HS-5 (cell line): Measurements from ENCODE around the gene KCNQ4.

ENCODE experiments used
- DNase-seq: peaks from one replicate; pipeline ENCODE4 v3.0.0-alpha.2; 2012; ENCODE audit warnings: low read depth

KCNQ4 gene

DNA sequence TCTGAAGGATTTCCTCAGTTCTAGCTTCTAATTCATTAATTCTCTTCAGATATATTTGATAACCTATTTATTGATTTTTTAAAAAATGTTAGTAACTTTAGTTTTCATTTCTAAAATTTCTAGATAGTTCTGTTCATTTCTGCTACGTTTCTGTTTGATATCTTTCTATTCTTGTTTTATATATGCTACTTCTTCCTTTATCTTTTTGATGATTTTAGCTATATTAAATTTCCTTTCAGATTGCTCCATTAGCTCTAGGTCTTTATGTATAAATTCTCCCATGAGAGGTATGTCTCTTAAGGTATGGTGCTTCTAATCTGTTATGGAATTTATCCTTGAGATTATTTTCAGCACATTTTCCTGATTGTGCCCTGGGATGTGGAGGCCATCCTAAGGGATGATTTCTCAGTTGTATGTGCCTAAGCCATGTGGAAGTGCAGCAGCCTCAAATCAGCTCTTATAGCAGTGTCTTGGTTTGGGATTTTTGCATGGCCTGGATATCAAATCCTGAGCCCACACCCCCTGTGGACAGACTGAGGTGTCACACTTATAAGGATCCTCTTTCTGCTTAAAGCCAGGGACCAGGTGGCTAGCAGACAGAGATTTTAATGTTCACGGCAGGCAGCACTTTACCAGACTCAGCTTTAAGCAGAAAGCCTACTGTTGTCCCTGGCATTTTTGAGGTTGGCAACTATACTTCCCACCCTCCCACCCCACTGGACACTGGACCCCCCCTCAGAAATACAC lies 6.2 kb upstream of the KCNQ4 start:
- no peak for DNase-seq

DNA sequence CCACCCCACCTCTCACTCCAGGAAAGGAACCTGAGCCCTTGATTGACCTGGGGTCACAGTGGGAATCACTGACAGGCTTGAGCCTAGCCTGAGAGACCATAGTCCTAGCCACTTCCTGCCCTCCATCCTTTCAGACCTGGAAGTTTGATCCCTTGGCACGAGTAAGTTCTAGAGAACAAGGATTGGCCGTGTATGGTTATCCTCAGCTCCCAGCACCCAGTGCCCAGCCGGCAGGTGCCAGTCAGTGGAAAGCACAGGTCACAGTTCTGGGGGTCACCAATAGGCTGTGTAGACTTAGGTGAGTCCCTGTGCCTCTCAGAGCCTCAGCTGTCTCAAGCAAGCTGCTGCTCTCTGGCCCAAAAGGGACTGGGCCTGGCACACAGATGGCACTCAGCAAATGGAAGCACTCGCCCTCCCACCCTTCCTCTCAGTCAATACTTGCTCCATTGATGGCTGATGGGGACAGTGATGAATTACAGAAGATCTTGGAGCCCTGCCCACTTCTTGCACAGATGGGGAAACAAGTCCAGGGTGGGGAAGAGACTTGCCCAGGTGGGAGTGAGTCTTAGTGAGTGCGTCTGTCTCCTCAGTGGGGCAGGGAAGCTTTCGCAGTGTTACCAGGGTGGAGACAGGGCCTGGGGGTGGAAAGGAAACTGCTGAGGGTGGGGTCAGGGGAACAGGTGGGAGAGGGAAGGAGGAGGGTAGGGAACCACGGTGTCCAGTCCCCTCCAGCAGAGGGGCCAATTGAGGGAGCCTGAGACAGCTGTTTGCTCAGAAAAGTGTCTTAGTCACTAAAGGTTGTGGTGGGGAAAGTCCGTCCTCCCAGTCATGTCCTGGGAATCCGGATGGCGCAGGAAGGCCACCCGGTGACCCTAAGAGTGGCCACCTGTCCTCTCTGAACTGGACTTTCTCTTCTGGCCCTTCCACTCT lies 2.6 kb upstream of the KCNQ4 start:
- no peak for DNase-seq

DNA sequence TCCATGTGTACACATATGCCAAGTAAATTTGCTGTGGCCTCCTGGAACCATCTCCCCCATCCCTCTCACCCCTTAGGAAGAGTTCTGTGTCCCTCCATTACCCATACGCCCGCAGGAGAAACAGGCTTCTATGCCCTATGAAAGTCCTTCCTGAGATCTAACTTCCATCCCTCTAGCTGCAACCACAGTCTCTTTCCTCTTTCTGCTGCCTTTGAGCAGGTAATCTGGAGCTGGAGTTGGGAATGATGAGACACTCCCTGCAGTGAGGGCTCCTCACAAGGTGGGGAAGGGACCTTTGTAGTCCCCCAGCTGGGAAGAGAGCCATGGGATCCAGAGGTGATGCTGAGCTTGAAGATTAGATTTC lies 2.0 kb upstream of the KCNQ4 start:
- no peak for DNase-seq

DNA sequence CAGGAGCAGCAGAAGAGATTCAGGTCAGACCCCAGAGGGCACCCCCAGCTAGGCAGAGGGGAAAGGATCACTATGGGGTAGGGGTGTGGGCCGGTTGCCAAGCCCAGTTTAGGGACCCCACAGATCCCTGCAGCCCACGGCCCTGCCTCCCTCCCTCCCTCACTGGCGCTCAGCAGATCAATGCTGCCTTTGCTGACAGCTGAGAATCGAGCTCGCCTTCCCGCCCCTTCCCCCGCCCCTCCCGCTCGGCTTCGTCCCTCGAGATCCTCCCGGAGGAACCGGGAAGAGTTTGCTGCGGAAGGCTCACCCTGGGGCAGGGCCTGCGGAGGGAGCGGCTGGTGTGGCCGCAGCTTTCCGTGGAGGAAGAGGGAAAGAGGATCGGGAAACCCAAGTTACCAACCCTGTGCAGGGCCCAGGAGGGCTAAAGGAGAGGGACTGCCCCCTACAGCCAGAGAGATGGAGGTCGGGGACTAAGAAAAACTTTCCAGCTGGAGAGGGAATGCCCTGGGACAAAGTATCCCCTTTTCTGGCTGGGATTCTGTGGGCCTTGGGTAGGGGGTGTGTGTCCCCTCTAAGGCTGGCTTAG lies 1.1 kb upstream of the KCNQ4 start:
- DNase-seq = no peak

DNA sequence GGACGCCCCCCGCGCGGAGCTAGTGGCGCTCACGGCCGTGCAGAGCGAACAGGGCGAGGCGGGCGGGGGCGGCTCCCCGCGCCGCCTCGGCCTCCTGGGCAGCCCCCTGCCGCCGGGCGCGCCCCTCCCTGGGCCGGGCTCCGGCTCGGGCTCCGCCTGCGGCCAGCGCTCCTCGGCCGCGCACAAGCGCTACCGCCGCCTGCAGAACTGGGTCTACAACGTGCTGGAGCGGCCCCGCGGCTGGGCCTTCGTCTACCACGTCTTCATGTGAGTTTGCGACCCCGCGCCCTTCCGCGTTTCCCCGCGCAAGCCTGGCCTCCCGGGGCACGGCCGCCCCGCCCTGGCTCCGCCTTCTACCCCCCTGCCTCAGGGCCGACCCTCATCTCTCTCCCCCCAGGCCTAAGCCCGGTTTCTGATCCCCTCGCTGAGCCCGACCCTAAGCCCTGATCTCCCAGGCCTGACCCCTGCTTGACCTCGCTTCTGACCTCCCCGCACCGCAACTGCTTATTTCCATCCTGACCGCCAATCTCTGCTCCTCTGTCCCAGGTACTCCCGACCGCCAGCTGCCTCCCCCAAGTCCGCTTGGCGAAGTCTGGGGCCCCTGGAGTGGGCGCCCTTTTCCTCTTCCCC lies 669 bp downstream of the KCNQ4 start:
- DNase-seq = no peak

DNA sequence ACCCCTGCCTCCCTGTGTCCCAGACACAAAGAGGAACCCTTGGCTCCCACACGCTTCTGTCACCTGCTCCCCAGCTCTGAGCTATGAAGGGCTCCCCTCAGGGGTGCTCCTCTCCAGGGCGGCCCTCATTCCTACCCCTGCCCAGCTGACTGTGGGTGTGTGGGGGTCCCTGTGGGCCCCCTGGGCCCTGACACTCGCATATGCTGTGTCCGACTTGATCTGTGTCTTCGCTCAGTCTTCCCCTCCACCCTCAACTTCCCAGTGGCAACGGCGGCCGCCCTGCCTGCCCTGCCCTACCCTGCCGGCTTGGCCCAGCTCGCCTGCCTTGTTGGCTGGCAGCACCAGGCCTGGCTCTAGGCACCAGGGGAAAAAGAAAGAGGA lies 1.2 kb downstream of the KCNQ4 start:
- no peak for DNase-seq

DNA sequence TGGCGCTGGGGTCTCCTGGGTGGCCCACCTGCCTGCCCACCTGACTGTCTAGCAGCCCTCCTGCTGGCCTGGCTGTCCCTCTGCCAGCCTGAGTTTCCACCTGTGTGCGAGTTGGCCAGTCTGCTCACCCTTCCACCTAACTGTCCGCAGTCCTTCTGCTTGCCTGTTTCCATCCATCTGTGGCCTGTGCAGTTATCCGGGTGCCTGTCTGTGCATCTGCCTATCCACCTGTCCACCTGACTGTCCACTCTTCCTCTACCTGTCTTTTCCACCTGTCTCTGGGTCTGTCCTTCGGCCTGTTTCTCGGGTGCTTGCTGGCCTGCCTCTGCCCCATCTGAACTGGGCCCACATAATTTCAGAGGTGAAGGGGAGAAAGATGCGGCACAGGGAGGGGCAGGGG lies 1.9 kb downstream of the KCNQ4 start:
- no peak for DNase-seq

DNA sequence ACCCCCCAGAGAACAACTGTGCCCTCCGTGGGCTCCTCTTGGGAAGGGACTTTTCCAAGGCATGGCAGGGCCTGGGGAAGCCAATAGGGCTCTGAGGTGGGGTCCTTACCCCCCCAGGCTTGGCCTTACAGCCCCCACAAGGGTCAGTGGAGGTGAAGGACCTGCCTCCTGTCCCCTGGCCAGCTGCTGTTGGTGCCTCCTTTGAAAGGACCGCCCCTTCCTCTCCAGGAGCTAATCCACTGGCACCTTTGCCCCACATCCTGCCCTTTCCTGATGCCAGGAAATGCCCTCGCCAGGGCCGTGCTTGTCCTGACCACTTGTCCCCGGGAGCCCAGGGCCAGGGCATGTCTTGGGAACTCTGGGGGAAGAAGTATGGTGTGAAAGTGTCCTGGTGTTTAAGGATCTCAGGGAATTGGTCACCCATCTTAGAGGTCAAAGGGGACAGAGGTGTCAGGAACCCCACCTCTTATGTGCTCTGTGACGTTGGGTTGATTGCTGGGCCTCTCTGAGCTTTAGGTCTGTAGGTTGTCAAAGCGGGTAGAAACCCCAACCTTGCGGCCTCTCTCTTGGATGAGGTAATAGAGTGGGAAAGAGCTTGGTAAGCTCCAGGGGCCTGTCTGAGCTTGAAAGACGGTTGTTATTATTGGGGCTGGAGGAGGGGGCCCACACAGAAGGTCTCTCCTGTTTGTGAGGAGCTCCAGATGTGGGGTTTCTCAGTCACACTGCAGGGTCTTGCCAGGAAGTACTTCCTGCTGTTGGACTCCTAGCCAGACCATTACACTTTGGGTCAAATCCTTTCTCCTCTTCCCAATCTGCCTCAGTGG lies 2.8 kb downstream of the KCNQ4 start:
- no peak for DNase-seq

DNA sequence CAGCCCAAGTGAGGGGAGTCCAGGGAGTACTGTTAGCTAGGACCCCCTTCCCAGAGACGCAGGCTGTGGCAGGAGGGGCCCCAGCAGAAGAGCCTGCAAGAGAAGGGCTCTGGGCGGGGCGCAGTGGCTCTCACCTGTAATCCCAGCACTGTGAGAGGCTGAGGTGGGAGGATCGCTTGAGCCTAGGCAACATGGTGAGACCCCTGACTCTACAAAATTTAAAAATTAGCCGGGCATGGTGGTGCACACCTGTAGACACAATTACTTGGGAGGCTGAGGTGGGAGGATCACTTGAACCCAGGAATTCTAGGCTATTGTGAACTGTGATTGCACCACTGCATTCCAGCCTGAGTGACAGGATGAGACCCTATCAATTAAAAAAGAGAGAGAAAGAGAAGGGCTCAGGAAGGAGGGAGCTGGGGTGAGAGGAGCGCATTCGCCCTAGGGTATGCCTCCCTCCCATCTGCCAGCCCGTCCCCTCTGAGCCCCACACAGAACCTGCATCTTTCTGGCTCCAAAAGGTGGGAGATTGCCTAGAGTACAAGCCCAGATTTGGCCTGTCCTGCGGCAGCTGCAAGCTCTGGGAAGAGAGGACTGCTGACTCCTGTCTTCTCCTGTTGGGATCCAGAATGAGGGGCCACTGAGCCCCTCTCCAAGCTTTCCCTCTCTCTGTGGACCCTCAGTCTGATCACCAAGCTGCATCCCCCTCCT lies 3.6 kb downstream of the KCNQ4 start:
- no peak for DNase-seq

DNA sequence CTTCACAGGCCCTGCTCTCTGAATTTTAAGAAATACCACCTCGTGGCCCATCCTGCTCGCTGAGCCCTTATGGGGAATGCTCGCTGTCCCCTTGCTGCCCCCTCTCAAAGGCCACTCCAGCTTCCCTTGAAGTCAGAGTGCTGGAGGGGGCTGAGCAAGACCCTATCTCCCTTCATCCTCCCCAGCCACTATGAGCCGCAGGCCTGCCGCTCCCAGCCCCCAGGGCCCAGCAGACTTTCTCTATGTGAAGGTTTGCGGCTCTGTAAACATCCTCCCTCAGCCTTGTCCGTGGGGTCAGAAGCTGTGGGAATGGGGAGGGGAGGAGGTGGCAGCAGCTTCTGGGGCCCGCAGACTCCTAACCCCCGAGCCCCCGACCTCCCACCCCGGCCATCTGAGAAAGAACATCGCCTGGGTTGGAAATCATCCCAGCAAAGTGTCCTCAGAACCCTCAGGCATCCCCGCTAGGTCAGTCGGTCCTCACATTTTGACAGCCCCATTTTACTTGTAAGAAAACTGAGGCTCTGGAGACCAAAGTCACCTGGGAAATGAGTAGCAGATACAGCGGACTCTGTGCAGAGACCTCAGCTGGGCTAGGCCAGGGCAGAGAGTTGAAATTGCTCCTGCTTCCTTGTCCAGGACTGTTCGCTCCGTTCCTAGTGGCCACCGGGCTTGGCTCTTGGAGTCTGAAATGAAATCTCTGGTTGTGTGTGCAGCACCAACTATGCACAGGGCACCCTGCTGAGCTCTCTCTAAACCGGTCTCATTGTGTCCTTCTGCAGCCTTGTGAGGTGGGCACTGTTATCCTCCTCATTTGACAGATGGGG lies 4.4 kb downstream of the KCNQ4 start:
- DNase-seq = no peak

DNA sequence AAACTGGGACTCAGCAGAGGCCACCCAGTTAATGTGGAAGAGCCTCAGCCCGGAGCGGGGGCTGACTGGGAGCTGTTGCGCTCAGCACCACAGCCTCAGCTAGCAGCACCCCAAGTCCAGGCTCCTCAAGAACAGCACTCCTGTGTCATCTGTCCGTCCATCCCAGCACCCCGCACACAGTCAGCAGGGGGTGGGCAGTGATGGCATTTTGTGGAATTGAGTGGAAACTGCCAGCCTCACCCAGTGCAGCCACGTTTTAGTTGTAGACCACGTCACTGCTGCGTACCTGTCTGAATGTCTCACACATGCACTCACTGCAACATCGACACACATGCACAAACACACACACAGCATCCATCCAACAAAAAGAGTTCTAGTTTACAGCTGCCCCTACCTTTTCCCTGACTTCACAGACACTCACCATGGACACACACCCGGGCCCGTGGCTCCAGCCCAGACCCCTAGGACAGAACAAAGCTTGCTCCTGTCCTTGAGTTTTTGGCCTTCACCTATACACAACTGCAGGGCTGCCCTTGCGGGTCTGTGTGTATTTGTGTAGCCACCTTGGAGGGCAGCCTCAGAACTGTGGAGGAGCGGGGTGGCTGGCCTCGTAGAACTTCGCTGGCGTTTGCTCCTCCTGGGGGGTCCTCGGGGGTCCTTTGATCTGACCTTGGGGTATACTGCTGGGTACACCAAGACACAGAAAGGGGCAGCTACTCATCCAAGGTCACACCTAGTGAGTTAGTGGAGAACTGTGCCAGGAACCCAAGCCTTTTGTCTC lies 5.2 kb downstream of the KCNQ4 start:
- no peak for DNase-seq

DNA sequence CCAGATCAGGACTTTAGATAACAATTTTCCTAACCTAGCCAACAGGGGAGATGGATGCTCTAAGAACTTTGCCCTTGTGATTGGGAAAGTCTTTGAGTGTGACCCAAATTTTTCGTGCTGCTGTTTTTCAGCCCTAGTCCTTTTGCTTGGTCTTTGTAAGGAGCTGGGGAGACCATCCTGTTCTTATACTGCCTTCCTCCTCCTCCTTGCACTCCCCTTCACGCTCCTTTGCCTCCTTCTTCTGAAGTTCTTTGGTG lies 5.7 kb downstream of the KCNQ4 start:
- DNase-seq = no peak

DNA sequence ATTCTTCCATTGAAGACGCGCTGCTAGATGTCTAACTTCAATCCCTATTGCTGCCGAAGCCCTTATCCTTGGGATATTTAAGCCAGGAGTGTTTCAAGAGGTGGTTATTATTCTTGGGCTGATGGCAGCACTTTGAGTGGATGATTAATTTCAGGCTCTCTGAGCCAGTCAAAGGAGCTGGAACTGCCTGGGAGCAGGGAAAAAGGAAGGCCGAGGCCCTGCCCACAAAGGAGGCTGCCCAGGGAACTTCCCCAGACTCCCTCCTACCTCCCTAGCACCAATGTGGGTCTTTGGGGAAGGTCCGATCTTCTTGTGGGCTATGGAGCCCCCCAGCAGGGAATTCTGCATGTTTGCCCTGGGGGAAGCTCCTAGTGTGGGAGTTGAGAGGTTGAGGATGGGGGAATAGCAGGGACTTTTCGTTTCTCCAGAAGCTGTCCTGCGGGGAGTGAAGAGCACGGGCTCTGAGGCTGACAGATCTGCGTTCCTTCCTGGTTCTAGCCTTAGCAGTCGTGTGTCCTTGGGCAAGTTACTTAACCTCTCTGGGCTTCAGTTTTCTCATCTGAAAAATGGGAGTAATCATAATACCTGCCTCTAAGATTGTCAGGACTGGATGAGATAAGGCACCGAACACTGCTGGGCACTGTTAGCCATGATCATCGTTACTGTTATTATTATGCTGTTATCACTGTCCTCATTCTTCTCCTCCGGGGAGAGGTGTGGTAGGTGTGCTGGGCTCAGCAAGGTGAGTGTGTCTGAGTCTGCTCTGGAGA lies 6.3 kb downstream of the KCNQ4 start:
- DNase-seq = no peak

DNA sequence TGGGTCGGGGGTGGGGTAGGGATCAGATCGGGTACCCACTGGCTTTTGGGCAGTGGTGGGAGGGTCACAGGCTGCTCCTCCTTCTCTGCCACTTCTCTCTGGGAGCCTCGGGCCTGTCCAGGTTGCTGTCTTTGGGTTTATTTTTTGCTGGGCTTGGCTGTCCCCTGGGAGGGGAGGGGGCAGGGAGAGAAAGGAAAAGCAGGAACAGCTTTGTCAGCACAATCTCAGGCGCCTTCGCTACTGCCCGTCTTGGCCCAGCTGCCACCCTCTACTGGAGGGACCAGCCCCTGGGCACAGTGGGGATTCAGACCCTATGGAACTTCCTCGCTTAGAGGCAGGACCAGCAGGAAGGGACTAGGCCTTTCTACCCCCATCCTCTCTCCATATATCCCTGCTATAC lies 8.4 kb downstream of the KCNQ4 start:
- no peak for DNase-seq

DNA sequence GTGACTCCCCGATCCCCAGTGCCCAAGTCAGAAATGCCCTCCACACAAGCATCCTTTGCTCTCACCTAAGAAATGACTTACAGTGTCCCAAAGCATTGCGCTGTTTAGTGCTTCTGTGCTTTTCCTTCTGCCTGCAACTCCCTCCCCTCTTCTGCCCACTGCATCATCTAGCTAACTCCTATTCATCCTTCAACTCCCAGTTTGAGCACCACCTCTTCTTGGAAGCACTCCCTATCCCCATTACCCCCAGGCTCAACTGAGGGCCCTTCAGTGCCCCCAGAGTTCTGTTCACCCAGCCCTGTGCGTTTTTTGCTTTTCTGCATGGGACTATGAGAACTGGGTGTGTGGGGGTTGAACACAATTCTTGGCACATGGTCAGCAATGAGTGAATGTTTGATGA lies 10.0 kb downstream of the KCNQ4 start:
- DNase-seq = no peak

DNA sequence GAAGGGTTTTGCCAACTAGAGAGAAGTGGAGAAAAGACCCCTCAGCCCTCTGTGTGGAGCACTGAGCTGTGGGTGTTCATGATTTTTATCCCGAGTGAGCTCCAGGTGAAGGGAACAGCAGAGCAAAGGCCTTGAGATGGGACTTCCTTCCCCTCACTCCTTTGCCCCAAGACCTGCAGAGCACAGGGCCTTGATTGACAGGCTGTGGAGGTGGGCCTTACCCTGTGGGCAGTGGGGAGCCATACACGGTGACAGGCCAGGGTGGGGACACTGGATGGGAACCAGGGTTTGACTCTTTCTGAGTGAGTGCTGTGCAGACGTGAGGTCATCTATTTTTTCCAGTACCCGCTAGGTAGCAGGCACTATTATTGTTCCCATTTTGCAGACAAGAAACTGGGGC lies 10.5 kb downstream of the KCNQ4 start:
- DNase-seq = no peak

DNA sequence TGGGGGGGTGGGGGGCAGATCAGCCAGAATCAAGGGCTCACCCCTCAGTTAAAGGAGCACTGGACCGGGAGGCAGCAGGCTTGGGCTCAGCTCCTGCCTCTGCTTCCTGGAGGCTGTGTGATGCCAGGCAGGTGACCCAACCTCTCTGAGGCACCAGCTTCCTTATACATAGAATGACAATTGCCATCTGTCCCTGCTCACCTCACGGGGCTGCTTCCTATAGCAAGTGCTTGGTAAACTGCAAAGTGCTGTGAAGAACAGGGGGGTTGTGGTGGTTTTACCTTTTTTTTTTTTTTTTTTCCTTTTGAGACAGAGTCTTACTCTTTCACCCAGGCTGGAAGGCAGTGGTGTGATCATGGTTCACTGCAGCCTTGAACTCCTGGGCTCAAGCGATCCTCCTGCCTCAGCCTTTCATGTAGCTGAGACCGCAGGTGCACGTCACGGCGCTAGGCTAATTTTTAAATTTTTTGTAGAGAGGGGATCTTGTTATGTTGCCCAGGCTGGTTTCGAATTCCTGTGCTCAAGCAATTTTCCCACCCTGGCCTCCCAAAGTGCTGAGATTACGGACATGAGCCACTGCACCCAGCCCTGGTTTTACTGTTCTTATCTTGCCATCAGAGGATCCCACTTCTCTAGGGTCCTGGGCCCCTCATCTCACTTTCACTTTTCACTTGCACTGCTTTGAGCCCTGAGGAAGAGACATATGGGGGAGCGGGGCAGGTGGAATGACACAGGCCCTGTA lies 11.6 kb downstream of the KCNQ4 start:
- DNase-seq = no peak
